ENCODE data around the gene DAZAP1.

GRCh38 chr19:1397838-1398237 lies 9.5 kb upstream of the DAZAP1 start:
- TF ChIP-seq GATA3 (IDR thresholded peaks at IDR 0.05; ENCODE audit: low read depth, low read length) (no peak), GATA2 (IDR thresholded peaks at IDR 0.05; ENCODE audit: low read depth, low read length) (no peak)
